T-helper 2 cell treated with Interferon-gamma antibody and Interleukin-4, amounts not matched to agents 100 ng/mL and 5 ng/mL, for 36 hours (primary cell): Measurements from ENCODE around the gene AKAP8. TPM values are rescaled to one million over a fixed set of nuclear protein-coding genes. Genes with fewer than 3 reads are reported as not detected.
"Not testable (repeated sequence)": the region's sequence is repeated elsewhere in the genome, so short reads cannot be mapped to it uniquely, and the experiment has no call there.

Experiments used
- intact Hi-C: fragments of 100-400 bp; cut with micrococcal nuclease; formaldehyde crosslinking; loops from one replicate; pipeline ENCODE4 v1.15.1; 2023
- total RNA-seq: library from RNA; stranded (reverse); gene quantifications from 2 replicates; pipeline ENCODE4 v1.2.3, GENCODE V29; 2022

Gene AKAP8
- total RNA-seq, 1 donor from 2014 or later, result 57.8 TPM

DNA sequence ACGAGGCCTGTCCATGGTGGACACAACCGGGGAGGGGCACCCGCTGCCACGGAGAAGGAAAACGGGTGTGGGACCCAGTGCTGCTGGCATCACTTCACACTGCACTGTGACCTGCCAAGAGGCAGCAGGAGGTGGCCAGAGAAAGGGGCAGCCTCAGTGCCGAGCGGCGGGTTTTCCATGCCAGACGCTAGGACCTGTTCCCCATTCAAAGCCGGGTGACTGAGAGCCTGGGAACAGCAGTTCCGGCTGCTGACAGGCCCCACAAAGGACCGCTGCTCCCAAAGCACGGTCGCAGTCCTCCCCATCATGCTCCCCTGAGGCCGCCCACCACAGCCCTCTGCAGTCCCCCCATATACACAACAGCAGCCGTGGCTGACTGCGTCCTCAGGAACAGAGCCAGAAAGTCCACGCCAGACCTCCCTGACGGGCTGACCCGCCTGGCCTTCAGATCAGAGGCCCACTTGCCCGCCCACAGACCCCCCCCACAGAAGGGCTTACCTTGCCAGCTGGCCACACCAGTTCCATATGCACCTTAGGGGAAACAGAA lies 5.4 kb downstream of the AKAP8 start:
- intact Hi-C loops, result no loop called here

DNA sequence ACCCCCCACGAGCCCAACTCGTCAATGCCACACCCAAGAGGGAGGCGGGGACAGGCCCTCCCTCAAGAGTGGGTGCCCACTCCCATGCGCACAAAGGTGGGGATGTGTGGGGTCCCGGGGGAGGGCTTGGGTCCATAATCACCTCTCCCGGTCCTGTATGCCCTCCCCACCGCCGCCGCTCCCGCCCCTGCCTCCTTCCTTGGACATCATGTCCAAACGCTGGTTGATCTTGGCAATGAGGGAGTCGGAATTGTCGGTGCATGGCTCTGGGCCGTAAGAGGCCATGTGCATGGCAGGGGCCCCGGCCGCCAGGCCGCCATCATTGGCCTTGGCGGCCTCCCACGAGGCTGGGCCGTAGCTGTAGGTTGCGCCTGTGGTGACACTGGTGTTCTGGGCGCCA lies 5.9 kb downstream of the AKAP8 start:
- intact Hi-C loops, result no loop called here

- intact Hi-C loops, result no loop called here
Observed at GRCh38 chr19:15372891-15373301, 6.7 kb downstream of the AKAP8 start.

- intact Hi-C loops, result no loop called here
Observed at GRCh38 chr19:15372470-15372869, 7.1 kb downstream of the AKAP8 start.

- intact Hi-C loops, result no loop called here
Observed at GRCh38 chr19:15371786-15372380, 7.7 kb downstream of the AKAP8 start.

- intact Hi-C loops, result no loop called here
Observed at GRCh38 chr19:15371119-15371518, 8.5 kb downstream of the AKAP8 start.

GRCh38 chr19:15369594-15369891 lies 10.0 kb downstream of the AKAP8 start:
- intact Hi-C loops, result no loop called here

DNA sequence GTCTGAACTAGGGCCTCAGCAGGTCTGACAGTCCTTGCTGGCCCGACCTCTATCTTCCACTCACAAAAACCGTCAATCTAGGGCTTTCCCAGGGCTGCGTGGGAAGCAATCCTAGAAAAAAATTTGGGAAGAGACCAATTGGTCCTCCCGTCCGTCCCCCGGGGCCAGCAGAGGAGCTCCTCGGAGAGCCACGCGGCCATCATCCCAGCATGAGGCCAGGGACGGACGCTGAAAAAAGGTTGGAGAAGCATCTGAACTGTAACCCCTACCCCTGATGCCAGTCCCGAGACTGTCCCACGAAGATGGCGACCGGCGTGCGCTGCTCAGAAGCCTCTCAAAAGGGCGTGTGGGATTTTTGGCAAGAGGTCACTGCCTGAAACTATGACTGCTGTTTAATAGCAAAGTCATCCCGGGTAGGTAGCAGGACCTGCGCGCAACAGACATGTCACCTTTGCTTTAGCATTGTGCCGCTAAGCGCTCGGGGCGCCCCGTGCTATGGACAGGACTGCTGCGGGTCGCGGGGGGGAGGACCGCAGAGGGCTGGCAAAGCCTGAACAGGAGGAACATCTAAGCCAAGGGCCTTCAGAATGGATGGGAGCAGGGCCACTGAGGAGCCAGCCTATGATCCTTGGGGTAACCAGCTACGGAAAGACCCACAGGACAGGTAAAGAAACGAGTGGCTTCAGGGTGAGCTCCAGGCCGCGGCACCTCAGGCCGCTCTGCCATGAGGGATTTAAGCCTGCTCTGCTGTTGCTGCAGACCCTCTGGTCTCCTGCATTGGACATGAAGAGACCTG lies 10.6 kb downstream of the AKAP8 start:
- intact Hi-C loops, result no loop called here

DNA sequence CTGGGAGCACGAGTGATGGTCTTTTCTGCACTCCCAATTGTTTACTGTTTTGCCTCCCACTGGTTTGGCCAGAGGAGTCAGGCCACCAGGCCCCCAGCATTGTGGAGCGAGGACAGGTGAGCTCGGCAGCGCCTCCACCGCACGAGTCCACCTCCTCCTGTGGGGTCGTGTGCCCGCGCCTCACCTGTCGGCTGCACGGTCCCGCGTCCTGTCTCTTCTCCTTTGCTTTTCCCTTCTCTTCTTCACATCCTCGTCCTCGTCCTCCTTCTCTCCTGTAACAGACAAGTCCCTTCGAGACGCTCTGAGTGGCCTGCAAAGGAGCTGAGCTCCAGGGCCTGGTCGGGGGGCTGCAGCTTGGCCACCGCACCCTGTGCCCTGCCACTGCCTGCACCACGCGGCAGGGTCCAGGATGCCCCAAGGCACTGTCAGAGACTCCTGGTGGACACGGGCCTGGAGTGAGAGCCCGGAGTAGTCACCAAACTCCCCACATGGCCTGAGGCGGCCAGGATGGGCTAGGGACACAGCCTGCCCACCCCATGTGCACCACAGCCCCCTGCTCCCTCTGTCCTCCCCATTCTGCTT lies 11.4 kb downstream of the AKAP8 start:
- intact Hi-C loops, result no loop called here

DNA sequence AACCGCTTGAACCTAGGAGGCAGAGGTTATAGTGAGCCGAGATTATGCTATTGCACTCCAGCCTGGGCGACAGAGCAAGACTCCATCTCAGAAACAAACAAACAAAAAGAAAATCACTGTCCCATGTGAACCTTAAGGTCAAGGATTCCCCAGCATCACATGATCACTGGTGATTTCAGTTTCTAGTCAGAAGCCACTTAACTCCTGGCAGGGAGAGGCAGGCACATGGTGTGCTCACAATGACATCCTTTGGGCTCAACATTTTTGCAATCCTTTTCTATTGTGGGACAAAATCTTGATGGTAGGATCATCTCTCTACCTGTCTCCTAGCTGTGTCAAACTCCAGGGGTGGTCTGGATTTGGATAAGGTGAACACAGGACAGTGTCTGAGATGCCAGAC lies 12.1 kb downstream of the AKAP8 start:
- intact Hi-C loops, result no loop called here

DNA sequence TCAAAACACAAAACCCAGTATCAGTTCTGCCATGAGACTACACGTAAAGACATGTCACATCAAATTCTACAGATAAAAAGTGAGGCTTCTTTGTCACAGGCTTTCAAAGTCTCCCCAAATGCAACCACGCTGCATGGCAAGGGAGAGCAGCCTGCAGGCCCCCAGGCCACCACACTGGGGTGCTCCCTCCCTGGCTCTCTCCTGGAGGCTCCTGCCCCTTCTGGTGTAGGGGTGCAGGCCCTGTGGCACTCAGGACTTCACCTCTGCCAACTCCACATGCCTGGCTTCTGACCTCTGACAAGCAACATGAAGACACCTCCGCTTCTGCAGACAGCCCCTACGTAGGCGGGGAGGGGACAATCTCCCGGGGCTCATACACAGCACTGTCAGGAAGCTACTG lies 14.3 kb downstream of the AKAP8 start:
- intact Hi-C loops, result no loop called here

DNA sequence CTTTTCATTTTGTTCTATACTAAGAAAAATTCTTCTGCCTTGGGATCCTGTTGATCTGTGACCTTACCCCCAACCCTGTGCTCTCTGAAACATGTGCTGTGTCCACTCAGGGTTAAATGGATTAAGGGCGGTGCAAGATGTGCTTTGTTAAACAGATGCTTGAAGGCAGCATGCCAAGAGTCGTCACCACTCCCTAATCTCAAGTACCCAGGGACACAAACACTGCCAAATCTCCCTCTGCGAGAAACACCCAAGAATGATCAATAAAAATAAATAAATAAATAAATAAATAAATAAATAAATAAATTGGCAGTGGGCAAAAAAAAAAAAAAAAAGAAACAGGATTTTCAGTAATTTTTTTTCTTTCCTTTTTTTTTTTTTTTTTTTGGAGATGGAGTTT lies 15.8 kb downstream of the AKAP8 start:
- intact Hi-C loops, result not testable (repeated sequence)

DNA sequence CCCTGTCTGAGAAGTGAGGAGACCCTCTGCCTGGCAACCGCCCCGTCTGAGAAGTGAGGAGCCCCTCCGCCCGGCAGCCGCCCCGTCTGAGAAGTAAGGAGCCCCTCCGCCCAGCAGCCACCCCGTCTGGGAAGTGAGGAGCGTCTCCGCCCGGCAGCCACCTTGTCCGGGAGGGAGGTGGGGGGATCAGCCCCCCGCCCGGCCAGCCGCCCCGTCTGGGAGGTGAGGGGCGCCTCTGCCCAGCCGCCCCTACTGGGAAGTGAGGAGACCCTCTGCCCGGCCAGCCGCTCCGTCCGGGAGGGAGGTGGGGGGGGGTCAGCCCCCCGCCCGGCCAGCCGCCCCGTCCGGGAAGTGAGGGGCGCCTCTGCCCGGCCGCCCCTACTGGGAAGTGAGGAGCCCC lies 16.5 kb downstream of the AKAP8 start:
- intact Hi-C loops, result not testable (repeated sequence)

- intact Hi-C loops, result not testable (repeated sequence)
Observed at GRCh38 chr19:15360015-15360414, 19.6 kb downstream of the AKAP8 start.

GRCh38 chr19:15358918-15359317 lies 20.7 kb downstream of the AKAP8 start:
- intact Hi-C loops, result no loop called here

- intact Hi-C loops, result no loop called here
Observed at GRCh38 chr19:15357906-15358305, 21.7 kb downstream of the AKAP8 start.

DNA sequence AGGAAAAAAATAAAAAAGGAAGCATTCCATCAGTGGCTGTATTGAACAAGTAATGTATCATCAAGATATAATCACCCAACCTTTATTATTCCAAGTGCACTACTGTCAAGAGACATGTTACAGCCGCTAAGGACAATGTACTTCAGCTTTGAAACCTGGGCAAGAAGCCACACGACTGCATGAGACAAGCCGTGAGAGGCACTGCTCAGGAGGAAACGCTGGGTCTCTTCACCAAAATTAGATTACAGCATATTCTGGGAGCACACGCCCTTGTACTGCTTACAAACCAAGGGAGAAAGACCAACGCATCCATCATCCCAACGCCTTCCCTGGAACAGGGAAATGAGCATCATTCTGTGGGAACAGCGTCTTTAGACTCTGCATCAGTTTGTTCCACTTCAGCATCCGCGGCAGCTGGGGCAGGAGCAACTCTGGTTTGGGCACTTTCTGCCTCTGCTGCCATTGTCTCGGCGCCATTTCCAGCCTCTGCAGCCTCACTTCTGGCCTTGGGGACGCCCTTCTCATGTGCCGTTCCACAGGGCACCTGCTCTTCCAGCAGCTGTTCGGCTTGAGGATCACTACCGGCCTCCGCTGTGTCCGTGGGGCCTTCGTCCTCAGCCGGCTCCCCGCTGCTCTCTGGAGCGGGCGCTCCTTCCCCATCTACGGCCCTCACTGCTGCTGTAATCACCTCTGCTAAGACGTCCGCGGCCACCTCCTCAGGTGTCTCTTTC lies 24.9 kb downstream of the AKAP8 start:
- intact Hi-C loops, result no loop called here

DNA sequence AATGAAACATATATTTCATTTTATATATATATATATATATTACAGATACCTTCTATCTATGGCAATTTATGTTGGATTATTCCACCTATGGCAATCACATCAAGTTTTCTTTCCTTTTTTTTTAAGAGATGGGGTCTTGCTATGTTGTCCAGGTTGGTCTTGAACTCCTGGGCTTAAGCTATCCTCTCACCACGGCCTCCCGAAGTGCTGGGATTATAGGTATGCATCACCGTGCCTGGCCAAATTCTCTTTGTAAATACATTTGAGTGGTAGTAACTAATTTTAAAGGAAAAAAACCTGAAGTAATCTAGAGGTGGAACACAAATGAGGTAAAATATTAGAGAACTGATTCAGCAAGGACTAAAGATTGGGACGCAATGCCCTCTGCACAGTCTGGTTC lies 25.7 kb downstream of the AKAP8 start:
- intact Hi-C loops, result no loop called here

- intact Hi-C loops, result not testable (repeated sequence)
Observed at GRCh38 chr19:15352535-15352934, 27.1 kb downstream of the AKAP8 start.

- intact Hi-C loops, result not testable (repeated sequence)
Observed at GRCh38 chr19:15341328-15341727, 38.3 kb downstream of the AKAP8 start.

DNA sequence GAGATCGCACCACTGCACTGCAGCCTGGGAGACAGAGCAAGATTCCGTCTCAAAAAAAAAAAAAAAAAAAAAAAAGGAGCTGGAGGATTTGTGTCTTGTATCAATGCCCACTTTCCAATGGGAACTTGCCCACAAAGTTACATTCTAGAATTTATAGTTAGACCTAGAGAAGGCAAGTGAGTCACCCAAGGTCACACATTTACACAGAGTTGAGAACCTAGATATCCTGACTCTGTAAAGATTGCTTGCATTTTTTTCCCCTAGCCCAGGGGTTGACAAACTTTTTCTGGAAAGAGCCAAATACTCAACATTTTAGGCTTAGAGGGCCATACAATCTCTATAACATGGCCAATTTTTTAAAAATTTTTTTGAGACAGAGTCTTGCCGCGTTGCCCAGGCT lies 39.5 kb downstream of the AKAP8 start:
- intact Hi-C loops, result no loop called here

GRCh38 chr19:15337202-15337601 lies 42.4 kb downstream of the AKAP8 start:
- intact Hi-C loops, result no loop called here
